ENCODE measurements around the gene NRP1.

DNA sequence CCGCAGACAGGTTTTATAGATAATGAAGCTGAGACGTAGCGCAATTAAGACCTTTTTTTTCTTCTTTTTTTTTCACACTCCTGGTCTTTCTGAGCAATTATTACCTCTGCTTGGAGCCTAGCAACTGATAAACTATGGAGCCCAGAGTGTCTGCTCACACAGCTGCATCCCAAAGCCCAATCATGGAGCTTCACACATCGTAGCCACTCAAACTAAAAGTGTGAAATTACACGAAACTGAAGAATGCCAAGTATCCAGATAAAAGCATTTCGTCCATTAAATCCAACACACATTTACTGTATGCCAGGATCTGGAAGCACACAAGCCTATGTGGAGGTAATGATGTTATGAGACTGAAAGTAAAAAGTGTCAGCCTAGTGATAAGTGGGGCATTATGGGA, 97.6 kb downstream of the NRP1 start:
- TF ChIP-seq, protein P1, sequence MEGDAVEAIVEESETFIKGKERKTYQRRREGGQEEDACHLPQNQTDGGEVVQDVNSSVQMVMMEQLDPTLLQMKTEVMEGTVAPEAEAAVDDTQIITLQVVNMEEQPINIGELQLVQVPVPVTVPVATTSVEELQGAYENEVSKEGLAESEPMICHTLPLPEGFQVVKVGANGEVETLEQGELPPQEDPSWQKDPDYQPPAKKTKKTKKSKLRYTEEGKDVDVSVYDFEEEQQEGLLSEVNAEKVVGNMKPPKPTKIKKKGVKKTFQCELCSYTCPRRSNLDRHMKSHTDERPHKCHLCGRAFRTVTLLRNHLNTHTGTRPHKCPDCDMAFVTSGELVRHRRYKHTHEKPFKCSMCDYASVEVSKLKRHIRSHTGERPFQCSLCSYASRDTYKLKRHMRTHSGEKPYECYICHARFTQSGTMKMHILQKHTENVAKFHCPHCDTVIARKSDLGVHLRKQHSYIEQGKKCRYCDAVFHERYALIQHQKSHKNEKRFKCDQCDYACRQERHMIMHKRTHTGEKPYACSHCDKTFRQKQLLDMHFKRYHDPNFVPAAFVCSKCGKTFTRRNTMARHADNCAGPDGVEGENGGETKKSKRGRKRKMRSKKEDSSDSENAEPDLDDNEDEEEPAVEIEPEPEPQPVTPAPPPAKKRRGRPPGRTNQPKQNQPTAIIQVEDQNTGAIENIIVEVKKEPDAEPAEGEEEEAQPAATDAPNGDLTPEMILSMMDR (IDR thresholded peaks at IDR 0.05), result no peak
- no peak for TF ChIP-seq POLR2A (IDR thresholded peaks at IDR 0.05)
